SH-SY5Y (cell line): Measurements from ENCODE around the gene RAP1GDS1.

Source experiments
- GATA2 ChIP-seq: IDR thresholded peaks from 2 replicates; pipeline ENCODE4 v1.6.1; 2011; ENCODE audit warnings: mild to moderate bottlenecking, low read depth, low read length
- GATA3 ChIP-seq: IDR thresholded peaks from 2 replicates; pipeline ENCODE4 v1.6.1; 2011; ENCODE audit warnings: low read depth, mild to moderate bottlenecking, low read length, moderate library complexity

- TF ChIP-seq GATA2 (no peak), GATA3 (no peak)
These were observed 464 bp downstream of the RAP1GDS1 start for GRCh38 chr4:98261405-98262291.
